ENCODE data around the gene CIT.

CIT gene

DNA sequence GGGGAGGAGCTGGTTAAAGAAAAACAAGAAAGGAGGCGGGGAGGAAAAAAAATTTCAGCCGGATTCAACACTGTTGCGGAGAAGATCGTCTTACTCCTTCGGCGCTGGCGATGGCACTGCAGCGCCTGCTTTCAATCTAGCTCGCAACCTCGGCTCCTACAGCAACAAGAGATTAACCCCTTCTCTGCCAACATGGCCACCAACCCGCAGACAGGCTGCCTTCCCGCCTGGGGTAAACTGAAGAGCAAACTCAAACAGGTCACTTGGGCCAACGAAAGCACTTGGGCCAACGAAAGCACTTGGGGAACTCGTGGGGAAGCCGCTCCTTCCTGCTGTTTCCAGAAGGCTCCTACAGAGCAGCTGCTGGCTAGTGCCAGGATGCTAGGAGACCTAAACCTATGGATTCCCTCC is 73.7 kb downstream of the CIT start:
- DNase-seq: no peak

GRCh38 chr12:119802472-119802871 is 74.6 kb downstream of the CIT start:
- DNase-seq: no peak

DNA sequence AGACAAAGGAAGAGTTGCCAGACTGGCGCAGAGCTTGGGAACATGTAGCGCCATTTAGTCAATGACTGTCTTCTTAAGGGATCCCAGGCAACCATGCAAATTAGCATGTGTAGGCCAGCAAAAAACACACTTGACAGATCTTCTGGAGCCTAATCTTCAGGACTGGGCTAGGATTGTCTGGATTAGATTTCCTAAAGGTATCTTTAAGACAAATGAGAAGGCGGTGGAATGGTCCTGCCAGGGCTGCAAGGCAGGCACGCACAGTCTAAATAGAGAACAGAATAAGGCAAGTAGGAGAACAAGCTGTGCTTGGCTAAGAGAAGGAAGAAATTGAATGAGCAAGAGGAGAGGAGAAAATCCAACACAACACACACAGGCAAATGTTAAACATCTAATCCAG is 80.0 kb downstream of the CIT start:
- DNase-seq: no peak

DNA sequence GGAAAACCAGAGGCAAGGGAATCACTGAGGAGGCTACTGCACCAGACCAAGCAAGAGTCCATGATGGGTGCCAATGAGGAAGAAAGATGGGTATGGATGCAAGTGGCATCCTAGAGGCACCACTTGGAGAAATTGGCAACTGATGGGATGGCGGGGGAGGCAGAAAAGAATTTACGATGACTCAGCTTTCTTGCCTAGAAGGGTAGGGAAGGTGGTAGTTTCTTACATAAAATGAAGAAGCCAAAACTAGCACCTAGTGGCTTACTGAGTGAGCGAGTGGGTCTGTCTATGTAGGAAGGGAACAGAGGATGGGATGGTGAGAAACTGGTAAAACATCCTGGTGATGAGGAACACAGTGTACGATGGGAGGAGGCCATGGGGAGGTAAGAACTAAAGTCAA is 80.8 kb downstream of the CIT start:
- DNase-seq: no peak

DNA sequence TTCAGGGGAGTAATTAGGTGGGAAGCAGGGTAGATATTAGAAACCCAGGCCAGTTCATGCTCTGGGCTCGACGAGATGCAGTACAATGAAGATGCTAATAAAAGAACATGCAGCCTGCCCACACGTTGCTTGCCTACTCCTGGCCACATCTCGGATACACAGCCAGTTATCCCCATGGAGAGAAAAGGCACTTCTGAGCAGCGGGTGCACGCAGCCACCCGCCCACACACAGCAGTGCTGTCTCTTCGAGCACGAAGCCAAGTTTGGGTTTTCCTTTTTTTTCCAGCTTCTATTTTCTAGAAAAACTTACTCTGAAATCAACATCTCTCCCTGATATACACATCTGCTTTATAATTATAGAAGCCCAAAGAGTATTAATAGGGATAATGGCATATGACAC is 85.7 kb downstream of the CIT start:
- no peak for DNase-seq

DNA sequence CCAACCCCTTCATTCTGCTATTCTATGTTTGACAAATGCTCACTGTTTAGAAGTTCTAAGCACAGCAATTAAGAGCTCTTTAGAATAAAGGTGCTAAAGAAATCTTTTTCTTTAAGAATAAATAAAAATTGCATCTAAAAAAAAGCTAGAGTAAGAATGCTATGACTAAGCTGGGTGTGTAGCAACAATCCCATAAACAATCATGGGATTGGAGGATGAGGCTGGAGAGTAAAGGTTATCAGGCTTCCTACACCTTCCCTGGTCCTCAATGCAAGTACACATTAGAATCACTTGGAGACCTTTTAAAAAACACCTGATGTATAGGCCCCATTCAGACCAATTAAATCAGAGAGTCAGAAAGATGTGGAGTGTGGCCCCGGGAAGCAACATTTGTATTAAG is 88.3 kb downstream of the CIT start:
- no peak for DNase-seq

GRCh38 chr12:119786539-119786938 is 90.6 kb downstream of the CIT start:
- DNase-seq: no peak

- no peak for DNase-seq
Measured at GRCh38 chr12:119784673-119785072, 92.4 kb downstream of the CIT start.

- no peak for DNase-seq
Measured at GRCh38 chr12:119783787-119784186, 93.3 kb downstream of the CIT start.

DNA sequence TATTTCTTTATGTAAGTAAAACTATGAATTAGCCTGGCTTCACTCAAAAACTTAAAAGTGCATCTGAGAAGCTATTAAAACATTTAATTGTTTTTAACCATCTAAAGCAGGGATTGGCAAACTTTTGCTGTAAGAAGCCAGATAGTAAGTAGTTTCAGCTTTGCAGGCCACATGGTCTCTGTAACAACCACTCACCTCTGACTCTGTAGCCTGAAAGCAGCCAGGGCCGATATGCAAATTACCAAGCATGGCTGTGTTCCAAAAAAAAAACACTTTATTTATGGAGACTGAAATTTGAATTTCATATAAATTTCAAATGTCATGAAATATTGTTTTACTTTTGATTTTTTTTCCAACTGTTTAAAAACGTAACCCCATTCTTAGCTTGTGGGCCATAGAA is 95.3 kb downstream of the CIT start:
- no peak for DNase-seq

DNA sequence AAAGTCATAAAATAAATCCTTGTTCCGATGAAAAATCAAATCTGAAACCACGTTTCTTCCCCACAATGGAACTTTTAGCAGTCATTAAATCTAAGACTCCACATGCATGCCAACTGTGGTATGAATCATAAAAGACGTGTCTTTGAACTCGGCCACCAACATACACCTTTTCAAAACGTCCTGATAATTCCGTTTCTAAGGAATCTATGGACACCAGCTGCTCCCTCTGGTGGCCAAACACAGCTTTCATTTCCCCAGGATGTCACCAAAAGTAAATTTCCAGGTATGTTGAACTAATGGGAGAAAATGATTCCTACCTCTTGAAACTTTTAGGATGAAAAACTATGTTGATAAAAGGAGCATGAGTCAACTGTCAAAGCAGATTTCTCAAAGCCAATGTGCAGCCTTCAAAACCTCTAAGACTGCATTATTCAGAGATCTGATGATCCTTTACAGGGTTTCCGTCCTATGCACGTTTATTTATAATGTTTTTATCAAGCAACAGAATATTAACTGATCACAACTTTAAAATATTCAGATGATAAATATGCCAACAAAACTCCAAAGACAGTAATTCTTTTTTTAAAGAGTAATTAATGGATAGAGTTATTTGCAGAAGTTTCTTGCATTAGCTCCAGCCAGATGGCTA is 96.2 kb downstream of the CIT start:
- DNase-seq: peak; percentile 5

GRCh38 chr12:119775246-119775895 is 101.7 kb downstream of the CIT start:
- DNase-seq: no peak

DNA sequence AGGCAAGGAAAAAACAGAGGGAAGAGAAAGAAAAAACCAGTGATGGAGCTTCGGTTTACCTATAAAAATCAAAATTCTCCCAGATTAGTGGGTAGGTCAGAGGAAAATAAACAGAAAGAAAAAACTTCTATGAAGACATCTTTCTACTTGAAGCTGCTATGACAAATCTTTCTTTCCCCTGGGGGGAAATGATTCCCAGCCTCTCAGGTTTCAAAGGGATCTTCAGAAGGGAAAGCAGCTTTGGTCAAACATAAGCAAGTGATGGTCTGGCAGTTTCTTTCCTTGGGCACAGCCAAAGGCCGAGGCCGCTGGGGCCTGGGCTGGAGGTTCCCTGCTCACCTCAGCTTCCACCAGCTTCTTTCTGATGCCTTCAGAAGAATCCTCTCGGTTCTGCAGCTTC is 104.7 kb downstream of the CIT start:
- DNase-seq: no peak

DNA sequence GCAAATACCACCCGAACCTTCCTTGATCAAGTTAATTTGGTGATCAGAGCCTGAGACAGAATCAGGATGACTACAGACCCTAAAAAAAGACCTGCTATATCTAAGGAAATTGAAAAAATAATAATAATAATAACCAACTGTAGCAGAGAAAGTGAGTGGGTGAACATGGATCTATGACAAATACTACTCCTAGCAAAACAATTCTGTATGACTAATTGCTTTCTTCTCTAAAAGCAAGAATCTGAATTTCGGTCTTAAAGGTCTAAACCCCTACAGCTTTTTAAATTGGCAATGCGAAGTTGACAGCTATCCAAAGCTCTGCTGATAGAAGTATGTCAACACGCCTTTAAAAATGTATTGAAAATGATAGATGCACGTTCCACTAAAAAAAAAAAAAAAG is 107.0 kb downstream of the CIT start:
- DNase-seq: no peak

- no peak for DNase-seq
Measured at GRCh38 chr12:119762619-119763018, 114.5 kb downstream of the CIT start.

- no peak for DNase-seq
Measured at GRCh38 chr12:119758722-119759121, 118.4 kb downstream of the CIT start.

- no peak for DNase-seq
Measured at GRCh38 chr12:119758234-119758633, 118.9 kb downstream of the CIT start.

- no peak for DNase-seq
Measured at GRCh38 chr12:119751961-119752360, 125.2 kb downstream of the CIT start.

DNA sequence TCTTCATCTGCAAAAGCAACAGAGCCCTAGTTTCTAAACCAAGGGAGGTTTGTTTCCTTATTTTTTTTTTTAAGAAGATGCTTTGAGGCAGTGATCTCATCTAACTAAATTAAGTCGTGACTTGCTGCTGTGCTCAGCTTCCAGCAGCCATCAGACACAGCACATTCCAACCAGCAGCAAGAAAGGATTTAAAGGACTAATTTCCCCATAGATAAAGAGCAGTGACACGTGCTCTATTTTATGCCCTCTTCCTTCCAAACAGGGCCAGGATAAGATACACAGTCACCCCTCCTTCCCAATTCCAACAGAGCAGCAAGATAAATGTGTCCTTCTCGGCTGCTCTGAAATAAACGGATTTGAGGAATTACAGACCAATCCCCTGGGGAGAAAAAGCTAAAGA is 127.5 kb downstream of the CIT start:
- DNase-seq: no peak

DNA sequence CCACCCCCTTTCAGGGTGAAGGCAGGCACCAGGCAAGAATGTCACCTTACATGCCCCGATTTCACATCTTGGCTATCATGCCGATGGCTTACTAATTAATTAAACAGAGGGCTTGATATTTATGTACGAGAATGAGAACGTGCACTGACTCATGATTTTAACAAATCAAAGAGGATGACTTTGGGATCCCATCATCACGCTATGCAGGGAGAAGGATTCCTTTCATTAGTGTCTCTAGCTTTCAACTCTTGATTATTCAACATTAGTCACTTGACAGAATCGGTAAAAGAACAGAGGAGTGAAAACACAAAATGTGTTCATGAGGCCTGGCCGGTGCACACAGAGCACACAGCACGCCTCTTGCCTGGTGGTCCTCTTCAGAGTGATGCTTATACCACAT is 128.6 kb downstream of the CIT start:
- DNase-seq: no peak

GRCh38 chr12:119746169-119746568 is 131.0 kb downstream of the CIT start:
- no peak for DNase-seq

DNA sequence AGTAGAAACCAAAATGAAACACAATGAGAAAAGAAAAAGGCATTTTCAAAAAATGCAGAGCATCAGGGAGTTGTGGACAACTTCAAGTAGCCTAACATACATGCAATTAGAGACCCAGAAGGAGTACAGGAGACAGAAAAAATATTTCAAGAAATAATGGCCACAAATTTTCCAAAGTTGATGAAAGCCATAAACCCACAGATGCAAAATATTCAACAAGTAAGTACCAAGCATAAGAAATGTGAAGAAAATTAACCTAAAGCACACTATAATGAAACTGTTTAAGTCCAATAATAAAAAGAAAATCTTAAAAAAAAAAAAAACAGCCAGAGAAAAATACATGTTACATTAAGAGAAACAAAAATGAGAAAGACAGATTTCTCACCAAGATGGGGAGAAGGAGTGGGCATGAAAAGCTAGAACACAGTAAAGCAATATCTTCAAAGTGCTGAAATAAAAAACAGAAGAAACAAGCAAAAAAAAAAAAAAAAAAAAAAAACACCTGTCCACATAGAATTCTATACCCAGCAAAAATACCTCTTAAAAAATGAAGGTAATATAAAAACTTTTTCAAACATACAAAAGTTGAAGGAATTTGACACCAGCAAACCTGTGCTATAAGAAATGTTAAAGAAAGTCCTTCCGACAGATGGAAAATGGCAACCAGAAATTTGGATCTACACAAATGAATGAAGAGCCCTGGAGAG is 132.1 kb downstream of the CIT start:
- no peak for DNase-seq

DNA sequence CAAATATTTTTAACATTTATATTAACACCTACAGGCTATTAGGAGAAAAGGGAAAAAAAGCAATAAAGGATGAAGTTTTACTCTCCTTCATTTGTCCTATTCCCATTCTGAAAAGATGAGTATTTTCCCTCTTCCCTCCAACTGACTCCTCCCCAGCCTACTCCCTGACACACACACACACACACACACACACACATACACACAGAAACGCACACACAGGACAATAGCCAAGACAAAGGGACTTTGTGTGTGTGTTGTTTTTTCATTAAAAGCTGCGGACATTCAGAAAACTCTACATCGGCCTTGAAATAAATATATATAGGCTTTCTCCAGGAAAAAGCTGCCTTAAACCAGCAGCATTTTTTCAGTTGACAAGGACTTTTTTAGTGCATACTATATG is 134.4 kb downstream of the CIT start:
- no peak for DNase-seq

- no peak for DNase-seq
Measured at GRCh38 chr12:119740830-119741229, 136.3 kb downstream of the CIT start.

DNA sequence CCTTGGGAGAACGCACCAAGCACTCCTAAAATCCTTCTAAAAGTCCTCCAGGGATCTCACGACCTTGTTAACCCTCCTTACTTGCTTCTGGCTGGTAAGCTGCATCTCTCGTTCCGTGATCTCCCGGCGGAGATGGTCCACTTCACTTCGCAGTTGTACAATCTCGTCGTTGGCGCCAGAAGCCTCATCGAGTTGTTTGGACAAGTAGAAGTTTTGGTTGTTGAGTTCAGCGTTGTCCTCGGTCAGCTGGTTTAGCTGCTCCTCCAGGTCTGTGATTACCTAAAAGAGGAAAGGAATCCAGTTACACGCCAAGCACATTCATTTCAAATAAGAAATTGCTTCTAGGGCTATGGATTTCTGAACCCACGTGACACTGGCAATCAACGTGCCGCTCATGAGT is 142.0 kb downstream of the CIT start:
- no peak for DNase-seq

Data from COR-L47 (cell line).